PC-9 (cell line): ENCODE results near the gene FAM3C.

Source experiments
- EZH2 ChIP-seq: fragments of 200-600 bp; sonication (generic); IDR thresholded peaks from 2 replicates; pipeline ENCODE4 v1.8.0; 2017; ENCODE audit warnings: antibody characterized with exemption, low read depth
- TF ChIP-seq, protein P1 (sequence below): fragments of 200-600 bp; sonication (generic); conservative IDR thresholded peaks from 2 replicates; pipeline ENCODE4 v1.6.1; 2017; ENCODE audit warnings: mixed run types, antibody characterized with exemption, mild to moderate bottlenecking, moderate library complexity

DNA sequence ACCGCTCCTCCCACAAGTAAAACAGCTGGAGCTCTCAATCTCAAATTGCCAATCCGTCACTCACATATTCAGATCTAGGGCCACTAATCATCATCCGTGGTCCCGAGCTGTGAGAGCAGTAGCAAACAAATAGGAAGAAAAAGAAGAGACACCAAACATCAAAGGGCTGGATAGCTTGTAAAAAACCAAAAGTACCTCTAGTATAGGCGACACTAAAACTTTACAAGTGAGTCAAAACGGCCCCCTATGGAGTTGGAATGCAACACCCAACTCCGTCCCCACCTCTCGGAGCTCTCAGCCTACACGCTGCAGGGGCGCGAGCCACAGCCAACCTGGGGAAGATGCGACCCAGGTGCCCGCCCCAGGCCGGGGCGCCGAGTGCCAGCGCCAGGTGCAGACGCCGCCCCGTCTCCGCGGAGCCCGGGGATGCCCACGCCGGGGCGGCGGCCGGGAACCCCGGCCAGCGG, 581 bp downstream of the FAM3C start:
- TF ChIP-seq, protein P1, sequence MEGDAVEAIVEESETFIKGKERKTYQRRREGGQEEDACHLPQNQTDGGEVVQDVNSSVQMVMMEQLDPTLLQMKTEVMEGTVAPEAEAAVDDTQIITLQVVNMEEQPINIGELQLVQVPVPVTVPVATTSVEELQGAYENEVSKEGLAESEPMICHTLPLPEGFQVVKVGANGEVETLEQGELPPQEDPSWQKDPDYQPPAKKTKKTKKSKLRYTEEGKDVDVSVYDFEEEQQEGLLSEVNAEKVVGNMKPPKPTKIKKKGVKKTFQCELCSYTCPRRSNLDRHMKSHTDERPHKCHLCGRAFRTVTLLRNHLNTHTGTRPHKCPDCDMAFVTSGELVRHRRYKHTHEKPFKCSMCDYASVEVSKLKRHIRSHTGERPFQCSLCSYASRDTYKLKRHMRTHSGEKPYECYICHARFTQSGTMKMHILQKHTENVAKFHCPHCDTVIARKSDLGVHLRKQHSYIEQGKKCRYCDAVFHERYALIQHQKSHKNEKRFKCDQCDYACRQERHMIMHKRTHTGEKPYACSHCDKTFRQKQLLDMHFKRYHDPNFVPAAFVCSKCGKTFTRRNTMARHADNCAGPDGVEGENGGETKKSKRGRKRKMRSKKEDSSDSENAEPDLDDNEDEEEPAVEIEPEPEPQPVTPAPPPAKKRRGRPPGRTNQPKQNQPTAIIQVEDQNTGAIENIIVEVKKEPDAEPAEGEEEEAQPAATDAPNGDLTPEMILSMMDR, result no peak
- TF ChIP-seq EZH2, result no peak
